B cell (primary cell): ENCODE results near the gene LCT. TPM values are rescaled to one million over a fixed set of nuclear protein-coding genes. Genes with fewer than 3 reads are reported as not detected.

ENCODE experiments used
- ATAC-seq: fragments of 200-7000 bp; cut with Tn5 transposase; one replicate; pipeline ENCODE4 v1.10.0; 2021; ENCODE audit warnings: low read depth, mild to moderate bottlenecking, moderate number of reproducible peaks, moderate library complexity
- CTCF ChIA-PET: fragments of 350-600 bp; sonication (Branson Sonifier 250); formaldehyde crosslinking; loops from one replicate; lab custom pipeline; 2021; ENCODE audit warnings: antibody characterized with exemption, inconsistent platforms; lab: Charles Lee
- POLR2A ChIA-PET: fragments of 350-600 bp; sonication (Branson Sonifier 250); formaldehyde crosslinking; loops from one replicate; lab custom pipeline; 2021; ENCODE audit warnings: antibody characterized with exemption; lab: Charles Lee
- DNase-seq: peaks from one replicate; pipeline ENCODE4 v3.0.0; 2013
- H2AFZ ChIP-seq: 2 replicates; pipeline ENCODE4 v1.6.1; 2012; ENCODE audit warnings: mild to moderate bottlenecking, low read depth, low read length; ENCODE audit not compliant: insufficient read depth, poor library complexity, severe bottlenecking
- H3K27ac ChIP-seq, 2 donors: 1 replicate in 1 of 2; 2 replicates in 1 of 2; pipeline ENCODE4 v1.5.1; 2012 to 2013; ENCODE audit warnings: low read length in 2 of 2, mild to moderate bottlenecking in 2 of 2, moderate library complexity in 1 of 2
- H3K27me3 ChIP-seq, 4 experiments: fragments of 200-600 bp in 1 of 4; sonication (generic) in 1 of 4; replicated peaks in 1 of 4; 1 replicate in 2 of 4; 2 replicates in 2 of 4; pipeline versions ENCODE4 v1.6.1 to v1.7.0; 2013 to 2016; ENCODE audit warnings: low read length in 3 of 4, mild to moderate bottlenecking in 2 of 4, mixed read lengths in 1 of 4, moderate library complexity in 1 of 4; ENCODE audit not compliant: insufficient read depth in 4 of 4, control insufficient read depth in 3 of 4; ENCODE audit errors: control extremely low read depth in 1 of 4
- H3K36me3 ChIP-seq, 2 experiments: replicated peaks in 1 of 2; 1 replicate in 1 of 2; 2 replicates in 1 of 2; pipeline versions ENCODE4 v1.6.1 to v1.7.1; 2013; ENCODE audit warnings: low read length in 1 of 2; ENCODE audit not compliant: insufficient read depth in 2 of 2, control insufficient read depth in 1 of 2; ENCODE audit errors: control extremely low read depth in 1 of 2, extremely low read depth in 1 of 2
- H3K4me1 ChIP-seq, 2 donors: fragments of 200-600 bp in 1 of 2; sonication (generic) in 1 of 2; 1 replicate in 1 of 2; 2 replicates in 1 of 2; pipeline versions ENCODE4 v1.5.1 to v1.6.1; 2013 to 2017; ENCODE audit warnings: low read length in 2 of 2; ENCODE audit not compliant: control insufficient read depth in 2 of 2, insufficient read depth in 2 of 2
- H3K4me2 ChIP-seq: replicated peaks from 2 replicates; pipeline ENCODE3; 2012; ENCODE audit warnings: mild to moderate bottlenecking, low read depth, low read length; ENCODE audit not compliant: poor library complexity, severe bottlenecking
- H3K4me3 ChIP-seq, 5 experiments: fragments of 200-600 bp in 1 of 5; sonication (generic) in 1 of 5; 1 replicate in 3 of 5; 2 replicates in 2 of 5; pipeline versions ENCODE4 v1.5.1 to v1.7.0; 2011 to 2016; ENCODE audit warnings: low read length in 4 of 5, mild to moderate bottlenecking in 4 of 5, low read depth in 2 of 5, control low read depth in 1 of 5, moderate library complexity in 1 of 5; ENCODE audit not compliant: insufficient read depth in 1 of 5; ENCODE audit errors: control extremely low read depth in 1 of 5, extremely low read depth in 1 of 5
- H3K79me2 ChIP-seq: fragments of 200-600 bp; sonication (generic); one replicate; pipeline ENCODE4 v1.6.0; 2016; ENCODE audit warnings: low read length; ENCODE audit not compliant: control insufficient read depth, insufficient read depth
- H3K9ac ChIP-seq: fragments of 200-600 bp; sonication (generic); 2 replicates; pipeline ENCODE4 v1.6.1; 2017; ENCODE audit warnings: mild to moderate bottlenecking, low read length, moderate library complexity
- H3K9me3 ChIP-seq, 3 donors: one replicate each; pipeline versions ENCODE4 v1.6.1 to v1.7.1; 2013; ENCODE audit warnings: low read length in 2 of 3; ENCODE audit not compliant: control insufficient read depth in 2 of 3, insufficient read depth in 1 of 3; ENCODE audit errors: control extremely low read depth in 1 of 3
- H4K20me1 ChIP-seq: 2 replicates; pipeline ENCODE4 v1.6.0; 2012; ENCODE audit warnings: mild to moderate bottlenecking, low read length; ENCODE audit not compliant: insufficient read depth, control insufficient read depth, poor library complexity, severe bottlenecking
- H3K27ac Mint-ChIP-seq: one replicate; pipeline ENCODE4 v1.8.0; 2021; ENCODE audit warnings: mixed read lengths
- H3K27me3 Mint-ChIP-seq: one replicate; pipeline ENCODE4 v1.8.0; 2021; ENCODE audit warnings: mixed read lengths
- H3K4me1 Mint-ChIP-seq: one replicate; pipeline ENCODE4 v1.8.0; 2021; ENCODE audit warnings: mixed read lengths
- H3K4me3 Mint-ChIP-seq: one replicate; pipeline ENCODE4 v1.8.0; 2021; ENCODE audit warnings: mixed read lengths
- H3K9me3 Mint-ChIP-seq: one replicate; pipeline ENCODE4 v1.8.0; 2022; ENCODE audit warnings: mixed read lengths; ENCODE audit not compliant: insufficient read depth
- EZH2 ChIP-seq: IDR thresholded peaks from 2 replicates; pipeline ENCODE4 v1.6.1; 2012; ENCODE audit warnings: borderline replicate concordance, low read depth, mild to moderate bottlenecking, moderate library complexity, low read length; ENCODE audit not compliant: insufficient read depth, poor library complexity, severe bottlenecking
- WGBS: methylation state at CpG from one replicate; pipeline ENCODE4 v1.1.5; 2013; ENCODE audit warnings: missing lambda C conversion rate; ENCODE audit not compliant: insufficient coverage; 5-methylcytosine and 5-hydroxymethylcytosine counted together
- intact Hi-C: fragments of 100-400 bp; cut with micrococcal nuclease; formaldehyde crosslinking; loops from one replicate; pipeline ENCODE4 v1.10.0; 2022
- polyA plus RNA-seq: library from polyadenylated mRNA; depleted of rRNA; stranded (reverse); fragments of >200 nt; gene quantifications from 2 replicates; pipeline ENCODE4 v1.2.3, GENCODE V29; 2012
- total RNA-seq, 2 donors: library from RNA; stranded (reverse); fragments of 120-200 nt in 1 of 2; gene quantifications; 1 replicate in 1 of 2; 2 replicates in 1 of 2; pipeline versions ENCODE4 v1.2.3 to v1.2.4, GENCODE V29; 2013 to 2022
- TF ChIP-seq, protein P1 (sequence below): fragments of 200-600 bp; IDR thresholded peaks from one replicate; pipeline ENCODE4 v1.8.0; 2022; ENCODE audit warnings: antibody characterized with exemption, mild to moderate bottlenecking

Gene LCT
- total and polyA plus RNA-seq, 2 donors (not counting 1 experiment from before 2014, with no cell fraction given): 0.03 to 0.07 TPM

DNA sequence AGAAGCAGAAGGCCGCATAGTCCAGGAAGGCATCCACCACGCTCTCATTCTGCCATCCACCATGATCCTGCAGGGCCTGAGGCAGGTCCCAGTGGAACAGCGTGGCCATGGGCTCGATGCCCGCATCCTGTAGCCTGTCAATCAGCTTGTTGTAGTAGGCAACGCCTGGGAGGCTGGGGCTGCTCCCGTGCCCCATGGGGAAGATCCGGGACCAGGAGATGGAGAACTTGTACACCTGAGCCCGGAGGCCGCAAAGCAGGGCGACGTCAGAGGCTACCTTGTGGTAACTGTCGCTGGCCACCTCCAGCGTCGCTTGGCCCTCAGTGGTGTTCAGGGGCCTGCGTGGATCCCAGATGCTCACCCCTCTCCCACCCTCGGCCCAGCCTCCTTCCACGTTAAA is 19.5 kb downstream of the LCT start:
- H2AFZ ChIP-seq: no peak overlapping the region
- CTCF ChIA-PET: no interaction called here
- H3K79me2 ChIP-seq: no peaks in the 10 kb centered on the region
- peaks cover 0 to 9% (median under 1%) of the 10 kb centered on the region in 3 donors for H3K9me3 ChIP-seq
- no peaks in the 10 kb centered on the region for H4K20me1 ChIP-seq
- H3K27me3 Mint-ChIP-seq: peaks cover 7% of the 10 kb centered on the region
- no peak overlapping the region for H3K4me3 Mint-ChIP-seq
- no peaks in the 10 kb centered on the region for H3K36me3 ChIP-seq
- 95% methylated on average over 18 of the region's 18 CpGs for WGBS
- ATAC-seq (no peak), DNase-seq (no peak)
- no peak overlapping the region for H3K27ac Mint-ChIP-seq
- POLR2A ChIA-PET: no interaction called here
- H3K4me1 Mint-ChIP-seq: peaks cover 6% of the 10 kb centered on the region
- H3K27me3 ChIP-seq: no peaks in the 10 kb centered on the region
- H3K9me3 Mint-ChIP-seq: peaks cover 3% of the 10 kb centered on the region
- H3K4me1 ChIP-seq: peaks cover 0 to 7% of the 10 kb centered on the region in 2 donors
- no peak overlapping the region for H3K27ac ChIP-seq
- no peak for TF ChIP-seq EZH2
- TF ChIP-seq, protein P1, sequence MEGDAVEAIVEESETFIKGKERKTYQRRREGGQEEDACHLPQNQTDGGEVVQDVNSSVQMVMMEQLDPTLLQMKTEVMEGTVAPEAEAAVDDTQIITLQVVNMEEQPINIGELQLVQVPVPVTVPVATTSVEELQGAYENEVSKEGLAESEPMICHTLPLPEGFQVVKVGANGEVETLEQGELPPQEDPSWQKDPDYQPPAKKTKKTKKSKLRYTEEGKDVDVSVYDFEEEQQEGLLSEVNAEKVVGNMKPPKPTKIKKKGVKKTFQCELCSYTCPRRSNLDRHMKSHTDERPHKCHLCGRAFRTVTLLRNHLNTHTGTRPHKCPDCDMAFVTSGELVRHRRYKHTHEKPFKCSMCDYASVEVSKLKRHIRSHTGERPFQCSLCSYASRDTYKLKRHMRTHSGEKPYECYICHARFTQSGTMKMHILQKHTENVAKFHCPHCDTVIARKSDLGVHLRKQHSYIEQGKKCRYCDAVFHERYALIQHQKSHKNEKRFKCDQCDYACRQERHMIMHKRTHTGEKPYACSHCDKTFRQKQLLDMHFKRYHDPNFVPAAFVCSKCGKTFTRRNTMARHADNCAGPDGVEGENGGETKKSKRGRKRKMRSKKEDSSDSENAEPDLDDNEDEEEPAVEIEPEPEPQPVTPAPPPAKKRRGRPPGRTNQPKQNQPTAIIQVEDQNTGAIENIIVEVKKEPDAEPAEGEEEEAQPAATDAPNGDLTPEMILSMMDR: no peak
- intact Hi-C loops: no loop called here
- H3K4me3 ChIP-seq: no peak overlapping the region
- H3K4me2 ChIP-seq: no peak overlapping the region
- H3K9ac ChIP-seq: no peak overlapping the region

GRCh38 chr2:135815269-135815668 is 21.7 kb downstream of the LCT start:
- TF ChIP-seq, protein P1: no peak
- no peak for TF ChIP-seq EZH2
- no peaks in the 10 kb centered on the region for H3K79me2 ChIP-seq
- Mint-ChIP-seq H3K4me1 (peaks cover 4% of the 10 kb centered on the region), H3K27ac (no peak overlapping the region), H3K9me3 (no peaks in the 10 kb centered on the region), H3K4me3 (no peak overlapping the region), H3K27me3 (peaks cover 7% of the 10 kb centered on the region)
- no peak overlapping the region for H3K27ac ChIP-seq
- POLR2A ChIA-PET: no interaction called here
- H3K4me1 ChIP-seq: peaks cover 0 to 5% of the 10 kb centered on the region in 2 donors
- H3K9me3 ChIP-seq: peaks cover 0 to 10% (median 0%) of the 10 kb centered on the region in 3 donors
- H4K20me1 ChIP-seq: no peaks in the 10 kb centered on the region
- H2AFZ ChIP-seq: no peak overlapping the region
- H3K4me3 ChIP-seq: no peak overlapping the region
- ATAC-seq (no peak), DNase-seq (no peak)
- no peaks in the 10 kb centered on the region for H3K36me3 ChIP-seq
- WGBS: no CpG with 5 or more reads among the region's 3 CpGs
- intact Hi-C loops: no loop called here
- H3K9ac ChIP-seq: no peak overlapping the region
- H3K27me3 ChIP-seq: no peaks in the 10 kb centered on the region
- H3K4me2 ChIP-seq: no peak overlapping the region
- CTCF ChIA-PET: no interaction called here
